Measurements from ENCODE around the gene NHP2.
A peak's percentile ranks its signal among the peaks of the same experiment; 100 is the strongest.
"Not testable (repeated sequence)": the region's sequence is repeated elsewhere in the genome, so short reads cannot be mapped to it uniquely, and the experiment has no call there.

Gene NHP2

DNA sequence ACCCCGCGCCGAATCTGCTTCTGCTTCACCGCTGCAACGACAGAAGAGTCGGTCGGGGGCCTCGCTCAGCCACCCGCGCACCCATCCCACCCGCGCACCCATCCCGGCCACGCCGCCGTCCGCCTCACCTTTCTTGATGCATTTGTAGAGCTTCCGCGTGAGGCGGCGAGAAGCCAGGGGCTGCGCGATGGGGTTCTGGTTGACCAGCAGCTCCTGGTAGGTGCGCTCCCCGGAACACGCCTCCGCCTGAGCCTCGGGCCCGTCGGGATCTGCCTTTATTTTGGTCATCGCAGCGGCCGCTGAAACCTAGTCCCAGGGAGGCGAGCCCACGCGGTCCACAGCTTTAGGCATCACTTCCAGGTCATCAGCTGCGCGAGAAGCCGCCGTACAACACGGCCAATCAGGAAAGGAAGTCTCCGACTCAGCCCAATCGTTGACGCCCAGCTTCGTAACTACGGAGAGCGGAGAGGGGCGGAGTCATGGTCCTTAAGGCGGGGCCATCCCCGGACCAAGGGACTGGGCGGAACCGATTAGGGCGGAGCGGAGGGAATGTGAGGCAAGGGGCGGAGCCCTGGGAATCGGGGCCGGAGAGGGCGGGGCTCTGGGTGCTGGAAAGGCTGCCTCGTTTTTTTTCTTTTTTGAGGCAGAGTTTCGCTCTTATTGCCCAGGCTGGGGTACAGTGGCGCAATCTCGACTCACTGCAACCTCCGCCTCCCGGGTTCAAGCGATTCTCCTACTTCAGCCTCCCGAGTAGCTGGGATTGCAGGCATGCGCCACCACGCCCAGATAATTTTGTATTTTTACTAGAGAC, at the start of gene NHP2:
TSS of gene NHP2 (minus strand) at position 356 of the 811 bp plus-strand sequence. CDS start at position 288, 68 bp downstream.
- DNase-seq (ENCODE audit: low spot score): peak; percentile 98

DNA sequence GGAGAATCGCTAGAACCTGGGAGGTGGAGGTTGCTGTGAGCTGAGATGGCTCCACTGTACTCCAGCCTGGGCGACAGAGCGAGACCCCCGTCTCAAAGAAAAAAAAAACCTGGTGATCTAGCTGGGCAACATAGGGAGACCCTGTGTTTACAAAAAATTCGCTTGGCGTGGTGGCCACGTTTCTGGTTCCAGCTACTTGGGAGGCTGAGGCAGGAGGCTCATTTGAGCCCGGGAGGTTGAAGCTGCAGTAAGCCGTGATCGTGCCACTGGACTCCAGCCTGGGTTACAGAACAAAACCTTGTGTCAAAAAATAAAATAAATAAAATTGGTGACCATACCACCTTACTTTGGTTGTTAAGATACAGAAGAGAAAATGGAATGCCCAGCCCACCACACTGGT, 48.9 kb upstream of the NHP2 start:
- DNase-seq (ENCODE audit: low spot score): no peak

DNA sequence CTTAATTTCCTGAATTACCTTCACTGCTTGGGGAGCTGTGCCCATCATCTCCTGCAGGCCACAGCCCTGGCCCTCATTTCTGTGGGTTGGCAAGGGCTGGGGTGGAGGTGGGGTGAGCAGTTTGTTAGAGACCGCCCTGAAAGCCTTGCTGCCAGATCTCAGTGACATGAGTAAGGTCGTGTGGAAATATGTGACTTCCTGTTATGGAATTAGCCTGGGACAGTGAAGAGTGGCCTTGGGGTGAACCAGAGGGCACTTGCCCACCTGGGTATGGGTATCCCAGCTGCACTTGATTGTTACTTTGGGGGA, 48.2 kb upstream of the NHP2 start:
- no peak for DNase-seq (ENCODE audit: low spot score)

DNA sequence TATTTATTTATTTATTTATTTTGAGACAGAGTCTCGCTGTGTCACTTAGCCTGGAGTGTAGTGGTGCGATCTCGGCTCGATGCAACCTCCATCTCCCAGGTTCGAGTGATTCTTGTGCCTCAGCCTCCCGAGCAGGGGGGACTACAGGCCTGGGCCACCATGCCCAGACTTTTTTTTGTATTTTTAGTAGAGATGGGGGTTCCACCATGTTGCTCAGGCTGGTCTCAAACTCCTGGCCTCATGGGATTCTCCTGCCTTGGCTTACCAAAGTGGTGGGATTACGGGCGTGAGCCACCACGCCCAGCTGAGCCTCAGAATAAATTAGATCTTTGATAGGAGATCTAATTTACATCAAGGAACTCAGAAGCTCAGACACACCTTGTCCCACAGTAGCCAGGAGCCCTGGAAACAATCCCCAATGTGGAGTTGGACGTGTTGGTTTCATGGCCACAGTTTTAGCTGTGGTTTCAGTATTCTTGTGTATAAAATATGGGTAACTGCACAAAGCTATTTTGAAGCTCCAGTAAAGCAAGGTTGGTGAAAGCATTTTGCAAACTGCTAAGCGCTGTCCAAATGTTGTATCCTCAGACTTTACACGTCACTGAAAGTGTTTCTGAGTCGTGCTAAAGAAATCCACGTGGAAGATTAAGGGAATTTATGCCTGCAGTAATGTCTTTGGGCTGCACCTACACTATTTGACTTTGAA, 47.7 kb upstream of the NHP2 start:
- DNase-seq (ENCODE audit: low spot score): no peak

DNA sequence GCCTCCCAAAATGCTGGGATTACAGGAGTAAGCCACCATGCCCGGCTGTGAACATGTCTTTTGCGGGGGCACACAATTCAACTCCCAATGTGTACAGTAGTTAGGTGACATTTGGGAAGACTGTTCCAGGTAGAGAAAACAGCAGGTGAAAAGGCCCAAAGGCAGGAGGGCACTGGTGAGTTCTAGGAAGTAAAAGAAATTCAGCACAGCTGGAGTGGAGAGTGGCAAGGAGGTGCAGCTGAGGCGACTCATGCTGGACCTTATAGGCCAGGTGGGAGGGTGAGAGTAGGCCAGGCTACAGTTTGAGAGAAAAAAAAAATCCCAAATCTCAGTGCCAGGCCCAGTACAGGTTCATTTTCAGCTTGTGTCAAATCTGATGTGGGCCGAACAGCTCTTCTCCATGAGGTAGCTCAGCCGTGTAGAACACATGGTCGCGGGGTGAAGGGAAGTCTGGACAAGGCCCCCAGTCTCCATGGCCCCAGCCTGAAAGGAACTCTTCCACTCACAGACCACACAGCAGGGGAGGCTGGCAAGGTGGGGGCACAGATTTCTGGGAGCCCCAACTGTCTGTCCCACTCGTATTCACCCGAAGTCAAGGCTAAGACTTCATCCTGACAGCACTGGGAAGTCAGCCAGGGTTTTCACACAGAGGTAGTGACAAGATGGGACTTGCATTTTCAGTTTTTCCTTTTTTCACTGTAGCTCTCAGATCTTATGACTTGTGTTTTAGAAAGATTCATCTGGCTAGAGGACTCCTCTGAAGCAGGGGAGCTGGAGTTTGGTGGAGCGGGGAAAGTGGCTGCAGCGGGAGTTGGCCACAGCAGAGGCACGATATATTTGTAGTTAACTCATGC, 46.1 kb upstream of the NHP2 start:
- DNase-seq (ENCODE audit: low spot score): no peak

DNA sequence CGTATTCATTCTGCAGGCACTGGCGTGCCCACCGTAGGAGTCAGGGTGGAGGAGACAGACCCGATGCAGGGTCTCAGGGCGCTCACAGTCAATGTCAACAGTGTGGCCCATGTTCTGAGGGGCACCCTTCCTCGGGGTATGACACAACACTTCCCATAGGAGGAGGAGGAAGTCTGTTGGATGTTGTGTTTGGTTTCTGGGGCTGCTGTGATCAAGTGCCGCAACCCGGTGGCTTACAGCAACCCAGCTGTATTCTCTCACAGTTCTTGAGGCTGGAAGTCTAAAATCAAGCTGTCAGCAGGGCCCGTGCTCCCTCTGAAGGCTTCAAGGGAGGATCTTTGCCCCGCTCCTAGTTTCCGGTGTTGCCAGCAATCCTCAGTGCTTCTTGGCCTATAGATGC, 45.0 kb upstream of the NHP2 start:
- no peak for DNase-seq (ENCODE audit: low spot score)

DNA sequence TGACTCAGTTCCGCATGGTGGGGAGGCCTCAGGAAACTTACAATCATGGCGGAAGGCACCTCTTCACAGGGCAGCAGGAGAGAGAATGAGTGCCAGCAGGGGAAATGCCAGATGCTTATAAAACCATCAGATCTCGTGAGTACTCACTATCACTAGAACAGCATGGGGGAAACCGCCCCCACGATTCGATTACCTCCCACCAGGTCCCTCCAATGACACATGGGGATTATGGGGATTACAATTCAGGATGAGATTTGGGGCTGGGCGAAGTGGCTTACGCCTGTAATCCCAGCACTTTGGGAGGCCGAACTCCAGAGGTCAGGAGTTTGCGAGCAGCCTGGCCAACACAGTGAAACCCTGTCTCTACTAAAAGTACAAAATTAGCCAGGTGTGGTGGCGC, 44.5 kb upstream of the NHP2 start:
- not testable (repeated sequence) for DNase-seq (ENCODE audit: low spot score)

DNA sequence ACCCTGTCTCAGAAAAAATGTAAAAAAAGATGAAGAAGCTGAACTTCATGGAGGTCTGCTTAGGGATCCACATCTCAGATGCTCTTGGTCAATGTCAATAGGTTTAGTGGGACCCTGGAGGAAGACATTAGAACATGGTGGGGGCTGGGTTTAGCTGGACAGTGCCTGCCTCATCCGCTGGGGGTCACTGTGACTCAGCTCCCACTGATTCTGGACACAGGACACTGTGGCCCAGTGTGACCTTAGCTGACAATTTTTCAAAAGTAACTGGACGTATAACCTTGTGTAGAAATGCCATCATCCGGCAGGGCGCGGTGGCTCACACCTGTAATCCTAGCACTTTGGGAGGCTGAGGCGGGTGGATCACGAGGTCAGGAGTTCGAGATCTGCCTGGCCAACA, 43.3 kb upstream of the NHP2 start:
- DNase-seq (ENCODE audit: low spot score): no peak

DNA sequence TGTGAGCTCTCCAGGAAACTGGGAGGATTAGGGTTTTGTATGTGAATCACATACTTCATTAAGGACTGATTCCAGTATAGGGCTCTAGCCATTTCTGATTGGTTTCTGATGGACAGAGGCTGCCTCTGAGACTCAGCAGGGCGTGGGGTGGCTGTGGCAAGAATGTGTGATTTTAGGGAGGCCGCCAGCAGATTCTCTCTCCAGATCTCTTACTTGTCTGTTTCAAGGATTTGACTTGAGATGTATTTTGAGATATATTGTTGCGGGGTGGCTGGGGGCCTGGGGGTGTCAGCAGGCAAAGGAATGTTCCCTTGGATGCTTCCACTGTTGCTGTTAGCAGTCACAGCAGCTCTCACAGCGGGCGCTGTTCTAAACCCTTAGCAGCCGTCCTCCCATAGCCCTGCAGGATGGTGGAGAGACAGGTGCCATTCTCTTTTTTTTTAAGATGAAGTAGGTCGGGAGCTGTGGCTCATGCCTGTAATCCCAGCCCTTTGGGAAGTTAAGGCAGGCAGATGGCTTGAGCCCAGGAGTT, 42.7 kb upstream of the NHP2 start:
- DNase-seq (ENCODE audit: low spot score): no peak

DNA sequence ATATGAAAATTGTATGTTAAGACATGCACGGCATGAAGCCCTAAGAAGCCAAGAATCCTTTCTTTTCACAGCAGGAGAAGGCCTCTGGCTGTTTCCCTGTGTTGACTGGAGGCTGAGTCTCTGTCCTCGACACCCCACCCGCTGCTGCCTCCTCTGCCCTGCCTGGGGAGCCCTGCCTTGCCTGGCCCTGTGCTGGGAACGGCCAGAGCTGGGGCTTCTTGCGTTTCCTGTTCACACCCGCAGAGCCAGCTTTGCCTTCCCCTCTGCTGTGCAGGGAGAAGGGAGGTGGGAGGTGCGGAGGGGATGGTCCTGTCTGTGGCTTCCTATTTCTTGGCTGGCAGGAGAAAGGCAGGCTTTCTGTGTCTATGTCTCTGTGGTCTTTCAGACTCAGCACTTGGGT, 40.3 kb upstream of the NHP2 start:
- DNase-seq (ENCODE audit: low spot score): no peak

DNA sequence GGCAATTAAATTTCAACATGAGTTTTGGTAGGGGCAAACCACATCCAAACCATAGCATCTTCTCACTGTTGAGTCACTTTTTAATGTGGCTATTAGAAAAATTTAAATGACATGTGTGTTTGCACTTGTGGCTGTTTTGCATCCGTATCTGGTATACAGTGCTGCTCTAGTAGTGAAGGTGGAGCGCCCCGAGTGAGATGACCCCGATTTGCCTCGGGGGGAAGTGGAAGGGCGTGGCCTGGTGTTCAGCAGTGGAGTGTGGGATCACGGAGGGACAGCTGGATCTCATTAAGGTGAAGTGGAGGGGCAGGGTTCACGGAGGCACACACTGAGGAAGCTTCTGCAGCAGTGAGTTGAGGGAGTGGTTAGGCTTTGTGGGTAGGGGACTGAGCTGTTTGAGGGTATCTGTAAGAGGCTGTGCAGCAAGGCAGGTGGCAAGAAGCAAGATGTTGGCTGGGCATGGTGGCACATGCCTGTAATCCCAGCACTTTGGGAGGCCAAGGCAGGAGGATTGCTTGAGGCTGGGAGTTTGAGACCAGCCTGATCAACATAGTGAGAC, 39.6 kb upstream of the NHP2 start:
- DNase-seq (ENCODE audit: low spot score): no peak

DNA sequence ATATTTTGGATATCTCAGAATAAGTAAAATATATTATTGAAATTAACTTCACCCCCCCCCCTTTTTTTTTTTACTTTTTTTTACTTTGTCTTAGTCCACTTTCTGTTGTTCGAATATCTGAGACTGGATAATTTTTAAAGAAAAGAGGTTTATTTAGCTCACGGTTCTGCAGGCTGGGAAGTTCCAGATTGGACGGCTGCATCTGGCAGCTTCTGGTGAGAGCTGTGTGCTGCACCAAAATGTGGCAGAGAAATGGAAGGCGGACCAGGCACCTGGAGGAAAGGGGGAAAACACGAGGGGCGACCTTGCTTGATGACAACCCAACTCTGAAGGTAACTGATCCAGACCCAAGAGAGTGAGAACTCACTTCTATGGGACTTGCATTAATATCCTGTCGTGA, 39.1 kb upstream of the NHP2 start:
- no peak for DNase-seq (ENCODE audit: low spot score)

DNA sequence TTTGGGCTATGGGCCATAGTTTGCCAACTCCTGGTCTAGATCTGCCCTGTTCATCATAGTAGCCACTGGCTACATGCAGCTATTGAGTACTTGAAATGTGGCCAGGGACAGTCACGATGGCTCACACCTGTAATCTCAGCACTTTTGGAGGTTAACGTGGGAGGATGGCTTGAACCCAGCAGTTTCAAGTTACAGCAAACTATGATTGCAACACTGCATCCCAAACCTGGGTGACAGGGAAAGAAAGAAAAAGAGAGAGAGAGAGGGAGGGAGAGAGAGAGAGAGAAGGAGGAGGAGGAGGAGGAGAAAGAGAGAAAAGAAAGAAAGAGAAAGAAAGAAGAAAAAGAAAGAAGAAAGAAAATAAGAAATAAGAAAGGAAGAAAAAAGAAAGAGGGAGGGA, 38.6 kb upstream of the NHP2 start:
- DNase-seq (ENCODE audit: low spot score): no peak

DNA sequence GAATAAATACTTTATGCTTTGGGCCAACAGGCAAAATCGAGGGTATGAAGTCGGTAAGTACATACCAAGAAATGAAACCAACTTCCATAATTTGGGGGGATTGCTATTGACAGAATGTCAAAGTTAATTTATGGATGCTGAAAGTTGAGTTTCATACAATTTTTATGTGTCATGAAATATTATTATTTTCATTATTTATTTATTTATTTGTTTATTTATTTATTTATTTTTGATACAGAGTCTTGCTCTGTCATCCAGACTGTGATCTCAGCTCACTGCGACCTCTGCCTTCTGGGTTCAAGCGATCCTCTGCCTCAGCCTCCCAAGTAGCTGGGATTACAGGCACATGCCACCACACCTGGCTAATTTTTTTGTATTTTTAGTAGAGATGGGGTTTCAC, 38.0 kb upstream of the NHP2 start:
- no peak for DNase-seq (ENCODE audit: low spot score)

DNA sequence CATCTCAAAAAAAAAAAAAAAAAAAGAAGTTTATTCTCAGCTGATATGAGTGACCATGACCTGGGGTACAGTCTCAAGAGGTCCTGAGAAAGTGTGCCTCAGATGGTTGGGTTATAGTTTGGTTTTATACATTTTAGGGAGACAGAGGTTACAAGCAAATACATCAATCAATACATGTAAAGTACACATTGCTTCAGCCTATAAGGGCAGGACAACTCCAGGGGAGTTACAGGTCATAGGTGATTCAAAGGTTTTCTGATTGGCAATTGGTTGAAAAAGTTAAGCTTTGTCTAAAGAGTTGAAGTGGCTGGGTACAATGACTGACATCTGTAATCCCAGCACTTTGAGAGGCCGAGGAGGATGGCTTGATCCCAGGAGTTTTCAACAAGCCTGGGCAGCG, 35.7 kb upstream of the NHP2 start:
- no peak for DNase-seq (ENCODE audit: low spot score)

DNA sequence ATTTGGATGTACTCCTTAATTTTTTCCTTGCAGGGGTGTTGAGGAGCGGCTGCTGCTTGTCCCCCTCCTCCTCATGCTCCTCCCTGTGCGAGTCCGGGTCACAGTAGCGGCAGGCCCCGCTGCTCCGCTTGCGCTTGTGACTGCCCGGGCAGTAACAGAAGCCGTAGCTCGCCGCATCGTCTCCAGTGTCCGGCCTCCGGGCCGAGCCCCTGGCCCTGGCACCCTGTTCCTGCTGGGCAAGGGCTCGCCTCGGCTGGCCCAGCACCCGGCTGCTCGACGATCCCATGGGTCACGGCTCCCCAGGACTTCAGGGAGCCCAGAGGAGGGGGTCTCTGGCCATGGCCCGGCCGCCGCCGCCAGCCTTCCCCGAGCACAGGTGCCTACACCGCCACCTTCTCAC, 33.3 kb upstream of the NHP2 start, which contains the start of gene GMCL2:
TSS of gene GMCL2 (minus strand) at position 358 of the 400 bp plus-strand sequence. CDS start at position 286, 72 bp downstream.
- no peak for DNase-seq (ENCODE audit: low spot score)

DNA sequence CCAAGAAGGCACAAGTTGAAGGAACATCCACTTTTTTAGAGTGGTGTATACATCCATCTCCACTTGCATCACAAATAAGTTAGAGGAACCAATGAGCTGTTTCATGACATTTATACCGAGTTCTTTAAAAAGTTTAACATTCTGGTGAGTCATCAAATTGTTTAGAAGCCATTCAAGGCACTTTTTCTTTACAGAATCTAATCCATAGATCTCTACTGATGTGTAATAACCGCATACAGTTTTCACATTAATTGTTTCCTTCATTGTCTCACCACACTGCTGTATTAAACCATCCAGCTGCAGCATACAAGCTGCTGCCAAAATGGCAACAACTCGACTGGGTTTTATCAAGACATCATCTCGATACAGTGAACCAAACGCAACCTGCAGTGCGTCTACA, 32.7 kb upstream of the NHP2 start:
- DNase-seq (ENCODE audit: low spot score): no peak

DNA sequence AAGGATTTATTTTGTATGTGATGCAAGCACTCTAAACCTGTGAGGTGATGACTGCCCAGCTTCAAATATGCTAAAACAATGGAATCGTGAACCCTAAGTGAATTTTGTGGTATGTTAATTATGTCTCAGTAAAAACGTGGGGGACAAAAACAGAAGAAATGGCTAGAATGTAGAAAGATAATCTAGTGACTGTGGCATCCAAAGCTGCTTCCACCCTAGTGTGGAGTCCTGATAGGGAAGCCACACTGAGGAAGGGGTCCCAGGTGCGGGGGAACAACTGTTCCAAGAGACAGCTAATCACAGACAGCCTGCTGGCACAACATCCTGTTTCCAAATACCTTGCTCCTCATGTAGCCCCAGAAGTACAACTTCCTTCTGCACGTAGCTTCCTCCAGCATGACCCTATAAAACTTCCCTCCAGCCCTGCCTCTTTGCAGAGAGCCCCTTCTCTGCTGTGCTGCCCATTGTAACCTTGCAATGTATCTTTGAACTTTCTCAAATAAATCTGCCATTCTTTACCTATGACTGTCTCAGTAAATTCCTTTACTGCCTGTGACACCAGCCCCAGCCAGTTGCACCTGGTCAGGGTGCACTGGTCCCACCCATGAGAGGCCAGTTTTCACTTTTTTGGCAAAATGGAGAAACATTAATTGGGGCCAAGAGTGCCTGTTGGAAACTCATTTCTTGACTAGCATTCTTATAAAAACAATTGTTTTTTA, 28.6 kb upstream of the NHP2 start:
- no peak for DNase-seq (ENCODE audit: low spot score)

DNA sequence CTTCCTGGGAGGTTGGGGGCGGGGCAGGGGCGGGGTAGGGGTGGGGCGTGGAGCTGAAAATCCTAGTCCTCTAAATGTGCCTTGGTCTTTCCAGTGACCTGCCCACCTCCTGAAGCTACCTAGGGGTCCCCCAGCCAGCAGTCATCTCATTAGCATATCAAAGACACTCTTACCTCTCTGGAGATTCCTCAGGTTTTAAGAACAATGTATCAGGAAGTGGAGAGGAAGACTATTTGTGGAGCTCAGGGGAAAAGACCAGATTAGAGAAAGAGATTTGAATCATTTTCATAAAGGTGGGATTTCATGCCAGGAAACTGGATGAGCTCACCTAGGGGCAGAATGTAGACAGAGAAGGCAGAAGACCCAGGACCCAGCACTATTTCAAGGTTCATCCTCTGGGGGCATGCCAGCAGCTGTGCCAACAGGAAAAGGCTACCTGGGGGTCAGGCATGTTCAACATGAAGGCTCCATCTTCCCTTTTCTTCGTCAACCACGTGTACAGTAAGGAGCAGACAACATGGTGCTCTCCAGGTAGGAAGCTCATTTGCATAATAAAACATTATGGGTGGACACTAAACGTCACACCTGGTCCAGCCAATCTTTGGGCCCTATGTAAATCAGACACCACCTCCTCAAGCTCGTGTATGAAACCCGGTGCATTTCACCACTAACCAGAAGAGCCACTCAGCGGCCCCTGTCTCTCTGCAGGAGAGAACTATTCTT, 26.6 kb upstream of the NHP2 start:
- no peak for DNase-seq (ENCODE audit: low spot score)

DNA sequence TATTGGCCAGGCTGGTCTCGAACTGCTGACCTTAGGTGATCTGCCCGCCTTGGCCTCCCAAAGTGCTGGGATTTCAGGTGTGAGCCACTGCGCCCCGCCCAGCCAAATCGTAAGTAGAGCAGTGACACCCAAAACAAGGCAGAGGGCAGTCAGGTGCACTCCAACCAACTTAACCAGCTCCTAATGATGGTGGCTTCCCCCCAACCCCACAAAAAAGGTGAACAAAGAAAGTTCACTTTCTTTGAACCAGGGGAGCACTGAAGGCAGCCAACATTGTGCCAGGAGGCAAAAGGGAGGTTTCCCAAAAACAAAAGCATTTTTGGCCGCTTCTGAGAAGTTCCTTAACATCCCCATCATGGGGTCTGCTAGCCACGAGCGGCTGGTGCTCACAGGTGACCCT, 23.9 kb upstream of the NHP2 start:
- DNase-seq (ENCODE audit: low spot score): no peak

DNA sequence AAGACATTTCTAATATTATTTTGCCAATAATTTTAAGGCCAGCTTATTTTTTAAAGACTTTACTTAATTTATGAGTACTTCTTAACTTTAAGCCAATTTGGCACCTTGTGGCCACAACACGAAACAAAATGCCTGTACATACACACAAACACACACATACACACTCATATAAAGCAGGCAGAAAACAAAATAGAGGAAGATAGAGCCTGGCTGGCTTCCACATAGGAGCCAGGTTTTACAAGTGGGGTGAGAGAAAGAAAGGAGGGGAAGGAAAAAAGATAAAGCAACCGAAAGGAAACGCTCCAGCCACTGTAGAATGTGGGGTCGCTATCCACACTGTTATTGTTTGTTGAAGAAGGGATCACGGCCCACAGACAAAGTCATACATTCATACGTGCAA, 23.1 kb upstream of the NHP2 start:
- no peak for DNase-seq (ENCODE audit: low spot score)

All from left forelimb (tissue), 1 donor.